ENCODE data around the gene CASKIN1. TPM values are rescaled to one million over a fixed set of nuclear protein-coding genes. Genes with fewer than 3 reads are reported as not detected.

Gene CASKIN1
- total and polyA plus RNA-seq, 2 experiments from 2014 or later: 1.0 to 6.2 TPM

- Histone ChIP-seq H3F3A (replicated peaks; ENCODE audit: low read depth) (peaks cover 22% of the 10 kb centered on the region; the same call in 1 of the 2 replicates), H3K9me2 (ENCODE audit: insufficient read depth) (no peaks in the 10 kb centered on the region), H2AFZ (no peak overlapping the region), H4K20me1 (replicated peaks; ENCODE audit: insufficient read depth) (no peaks in the 10 kb centered on the region; the same call in 1 of the 2 replicates), H3K4me1 (ENCODE audit: insufficient read depth) (no peaks in the 10 kb centered on the region), H3K4me3 (no peak overlapping the region), H3K4me2 (no peak overlapping the region), H3K36me3 (ENCODE audit: insufficient read depth) (no peaks in the 10 kb centered on the region; the same call in 1 of the 2 replicates), H3K27me3 (ENCODE audit: insufficient read depth) (no peaks in the 10 kb centered on the region), H3K79me2 (replicated peaks; ENCODE audit: insufficient read depth) (no peaks in the 10 kb centered on the region; the same call in 1 of the 2 replicates), H3K27ac (ENCODE audit: low read depth) (no peak overlapping the region)
- peaks cover 36% of the 10 kb centered on the region for H3K36me3 Mint-ChIP-seq (ENCODE audit: low read depth)
- H3K27ac Mint-ChIP-seq: no peak overlapping the region
- DNase-seq (ENCODE audit: low spot score): no peak
- H3K27me3 Mint-ChIP-seq (ENCODE audit: insufficient read depth, low read depth, poor library complexity): peaks cover 14% of the 10 kb centered on the region
- H3K4me1 Mint-ChIP-seq: peaks cover 2% of the 10 kb centered on the region; the same call in 1 of the 3 replicates
- H3K9me3 Mint-ChIP-seq: no peaks in the 10 kb centered on the region
- TF ChIP-seq, protein P1, sequence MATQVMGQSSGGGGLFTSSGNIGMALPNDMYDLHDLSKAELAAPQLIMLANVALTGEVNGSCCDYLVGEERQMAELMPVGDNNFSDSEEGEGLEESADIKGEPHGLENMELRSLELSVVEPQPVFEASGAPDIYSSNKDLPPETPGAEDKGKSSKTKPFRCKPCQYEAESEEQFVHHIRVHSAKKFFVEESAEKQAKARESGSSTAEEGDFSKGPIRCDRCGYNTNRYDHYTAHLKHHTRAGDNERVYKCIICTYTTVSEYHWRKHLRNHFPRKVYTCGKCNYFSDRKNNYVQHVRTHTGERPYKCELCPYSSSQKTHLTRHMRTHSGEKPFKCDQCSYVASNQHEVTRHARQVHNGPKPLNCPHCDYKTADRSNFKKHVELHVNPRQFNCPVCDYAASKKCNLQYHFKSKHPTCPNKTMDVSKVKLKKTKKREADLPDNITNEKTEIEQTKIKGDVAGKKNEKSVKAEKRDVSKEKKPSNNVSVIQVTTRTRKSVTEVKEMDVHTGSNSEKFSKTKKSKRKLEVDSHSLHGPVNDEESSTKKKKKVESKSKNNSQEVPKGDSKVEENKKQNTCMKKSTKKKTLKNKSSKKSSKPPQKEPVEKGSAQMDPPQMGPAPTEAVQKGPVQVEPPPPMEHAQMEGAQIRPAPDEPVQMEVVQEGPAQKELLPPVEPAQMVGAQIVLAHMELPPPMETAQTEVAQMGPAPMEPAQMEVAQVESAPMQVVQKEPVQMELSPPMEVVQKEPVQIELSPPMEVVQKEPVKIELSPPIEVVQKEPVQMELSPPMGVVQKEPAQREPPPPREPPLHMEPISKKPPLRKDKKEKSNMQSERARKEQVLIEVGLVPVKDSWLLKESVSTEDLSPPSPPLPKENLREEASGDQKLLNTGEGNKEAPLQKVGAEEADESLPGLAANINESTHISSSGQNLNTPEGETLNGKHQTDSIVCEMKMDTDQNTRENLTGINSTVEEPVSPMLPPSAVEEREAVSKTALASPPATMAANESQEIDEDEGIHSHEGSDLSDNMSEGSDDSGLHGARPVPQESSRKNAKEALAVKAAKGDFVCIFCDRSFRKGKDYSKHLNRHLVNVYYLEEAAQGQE (IDR thresholded peaks at IDR 0.05; ENCODE audit: unreplicated experiment): no peak
- no peak for TF ChIP-seq ZNF114 (CRISPR knock-in tag; IDR thresholded peaks at IDR 0.05)
- TF ChIP-seq ZNF331 (CRISPR knock-in tag; IDR thresholded peaks at IDR 0.05; ENCODE audit: low read depth): no peak
- TF ChIP-seq JUNB (IDR thresholded peaks at IDR 0.05; ENCODE audit: unreplicated experiment): no peak
- TF ChIP-seq POLR2AphosphoS5 (IDR thresholded peaks at IDR 0.05; ENCODE audit: low read depth): no peak
- no peak for TF ChIP-seq CTCF (conservative IDR thresholded peaks at IDR 0.05; ENCODE audit: low read depth in 2 of 2)
- TF ChIP-seq EZH2 (IDR thresholded peaks at IDR 0.05; ENCODE audit: low read depth, unreplicated experiment): no peak
- TF ChIP-seq ETS1 (IDR thresholded peaks at IDR 0.05): no peak
- TF ChIP-seq STAT1 (IDR thresholded peaks at IDR 0.05; ENCODE audit: unreplicated experiment): no peak
- no peak for TF ChIP-seq EZH2phosphoT487 (IDR thresholded peaks at IDR 0.05; ENCODE audit: unreplicated experiment)
- no peak for ATAC-seq
- H3K4me3 Mint-ChIP-seq: no peak overlapping the region
Observed at GRCh38 chr16:2172688-2173335, 23.6 kb downstream of the CASKIN1 start.

Data from GM23338 (cell line).